GM21526 (cell line): ENCODE data around the gene LEFTY2.
"Not testable (repeated sequence)": the region's sequence is repeated elsewhere in the genome, so short reads cannot be mapped to it uniquely, and the experiment has no call there.

Experiments
- ATAC-seq: cut with Tn5 transposase; IDR thresholded peaks from one replicate; pipeline ENCODE4 v1.9.1; 2021; ENCODE audit warnings: moderate library complexity; ENCODE audit not compliant: unreplicated experiment, low FRiP score

LEFTY2 gene

DNA sequence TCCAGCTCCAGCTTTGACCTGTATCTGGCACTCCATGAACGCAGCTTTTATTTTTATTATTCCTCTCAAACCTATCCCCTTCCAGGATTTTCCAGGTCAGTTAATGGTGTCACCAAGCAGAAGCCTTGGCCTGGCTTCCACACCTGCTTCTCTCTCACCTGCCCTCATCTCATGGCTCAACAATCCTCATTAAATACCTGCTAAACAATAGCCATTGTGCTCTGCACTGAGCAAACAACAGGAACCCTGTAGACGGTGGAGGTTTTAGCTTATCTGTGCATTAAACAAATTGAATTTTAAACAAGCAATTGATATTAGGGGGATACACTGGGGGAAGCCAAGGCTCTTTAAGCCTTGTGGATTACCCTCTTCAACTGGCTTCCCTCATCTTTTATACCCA lies 32.2 kb downstream of the LEFTY2 start:
- ATAC-seq, result no peak

- no peak for ATAC-seq
Measured at GRCh38 chr1:225908013-225908640, 32.9 kb downstream of the LEFTY2 start.

GRCh38 chr1:225907341-225907740 lies 33.7 kb downstream of the LEFTY2 start:
- no peak for ATAC-seq

DNA sequence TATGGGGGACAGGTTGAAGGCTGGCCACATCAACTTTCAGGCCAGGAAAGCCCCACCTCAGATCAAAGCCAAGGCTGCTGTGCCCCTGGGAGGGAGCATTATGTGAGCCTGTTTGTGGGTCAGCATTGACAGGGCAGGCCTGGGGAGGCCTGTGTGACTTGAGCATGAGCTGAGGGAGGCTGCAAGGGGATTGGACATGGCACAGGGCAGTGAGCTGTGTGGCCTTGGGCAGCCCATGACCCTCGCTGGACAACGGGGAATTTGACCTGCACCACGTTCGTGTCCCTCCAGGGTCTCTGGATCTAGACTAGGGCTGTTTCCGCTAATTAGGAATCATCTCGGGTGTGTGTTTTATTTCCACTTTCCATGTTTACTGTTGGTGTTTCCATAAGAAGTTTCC lies 34.6 kb downstream of the LEFTY2 start:
- no peak for ATAC-seq

- ATAC-seq, result no peak
Measured at GRCh38 chr1:225903623-225904022, 37.4 kb downstream of the LEFTY2 start.

DNA sequence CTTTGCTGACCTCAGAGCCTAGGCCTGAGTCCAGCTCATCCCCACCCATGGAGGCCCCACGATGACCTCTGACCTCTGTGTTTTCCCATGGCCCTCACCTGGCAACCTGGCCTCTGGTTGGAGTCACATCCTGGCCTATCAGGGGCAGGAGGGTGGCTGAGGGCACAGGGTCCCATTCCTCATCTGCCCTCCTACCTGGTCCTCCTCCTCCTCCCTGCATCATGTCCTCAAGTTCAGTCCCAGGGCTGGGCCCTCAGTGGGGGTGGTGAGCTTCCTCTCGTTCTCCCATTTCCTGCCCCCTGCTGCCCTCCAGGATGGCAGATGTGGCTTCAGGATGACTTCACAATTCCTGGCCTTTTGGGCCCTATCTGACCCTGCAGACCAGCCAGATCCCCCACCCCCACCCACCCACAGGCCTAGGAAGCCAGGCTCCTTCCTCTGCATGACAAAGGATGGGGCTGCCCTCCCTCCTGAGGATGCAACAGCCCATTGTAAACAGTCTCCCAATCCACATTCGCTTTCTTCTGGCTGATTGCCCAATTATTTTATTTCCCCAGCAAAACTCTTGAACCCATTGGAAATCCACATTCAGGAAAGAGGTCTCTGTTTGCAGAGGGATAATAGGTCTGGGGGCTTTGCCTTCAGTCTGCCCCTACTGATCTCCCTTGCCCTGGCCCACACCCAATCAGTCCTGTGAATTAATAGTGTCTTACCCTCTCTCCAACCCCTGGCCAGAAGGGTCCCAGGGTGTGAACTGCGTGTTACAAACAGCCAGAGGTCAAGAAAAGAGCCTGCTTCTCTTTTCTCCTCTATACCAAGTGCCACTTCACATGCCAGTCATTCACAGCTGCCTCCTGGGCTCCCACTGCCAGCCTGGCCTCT lies 41.7 kb downstream of the LEFTY2 start:
- no peak for ATAC-seq

DNA sequence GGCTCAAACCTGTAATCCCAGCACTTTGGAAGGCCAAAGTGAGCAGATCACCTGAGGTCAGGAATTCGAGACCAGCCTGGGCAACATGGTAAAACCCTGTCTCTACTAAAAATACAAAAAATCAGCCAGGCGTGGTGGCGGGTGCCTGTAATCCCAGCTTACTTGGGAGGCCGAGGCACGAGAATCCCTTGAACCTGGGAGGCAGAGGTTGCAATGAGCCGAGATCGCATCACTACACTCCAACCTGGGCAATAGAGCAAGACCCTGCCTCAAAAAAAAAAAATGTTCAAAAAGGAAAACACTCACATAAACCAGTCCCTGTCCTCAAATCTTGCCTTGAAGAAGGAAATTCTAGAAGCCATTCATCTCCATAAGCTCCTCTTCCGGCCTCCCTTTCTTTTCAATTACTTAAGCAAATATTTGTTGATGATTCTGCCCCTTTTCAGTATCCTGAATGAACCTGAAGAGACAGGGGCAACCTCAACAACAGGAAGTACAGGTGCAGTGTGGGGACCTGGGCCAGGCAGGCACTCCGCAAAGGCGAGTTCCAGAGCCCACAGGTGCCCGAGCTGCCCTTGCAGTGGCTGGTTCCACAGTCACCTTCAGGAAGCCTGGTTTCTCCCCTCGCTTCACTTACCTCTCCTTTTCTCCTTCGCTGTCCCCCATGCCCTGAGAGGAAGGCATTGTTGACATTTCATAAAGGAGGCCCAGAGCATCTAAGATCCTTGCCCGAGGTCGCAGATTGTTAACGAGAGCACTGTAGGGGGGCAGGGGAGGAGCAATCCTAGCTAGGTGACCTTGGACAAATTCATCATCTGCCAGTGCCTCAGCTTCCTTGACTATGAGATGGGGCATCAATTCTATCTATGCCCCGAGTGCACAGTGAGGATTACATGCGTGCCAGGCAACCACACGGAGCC lies 43.2 kb downstream of the LEFTY2 start:
- ATAC-seq, result no peak

- ATAC-seq, result peak; percentile 100
Measured at GRCh38 chr1:225896937-225897549, 44.0 kb downstream of the LEFTY2 start.

DNA sequence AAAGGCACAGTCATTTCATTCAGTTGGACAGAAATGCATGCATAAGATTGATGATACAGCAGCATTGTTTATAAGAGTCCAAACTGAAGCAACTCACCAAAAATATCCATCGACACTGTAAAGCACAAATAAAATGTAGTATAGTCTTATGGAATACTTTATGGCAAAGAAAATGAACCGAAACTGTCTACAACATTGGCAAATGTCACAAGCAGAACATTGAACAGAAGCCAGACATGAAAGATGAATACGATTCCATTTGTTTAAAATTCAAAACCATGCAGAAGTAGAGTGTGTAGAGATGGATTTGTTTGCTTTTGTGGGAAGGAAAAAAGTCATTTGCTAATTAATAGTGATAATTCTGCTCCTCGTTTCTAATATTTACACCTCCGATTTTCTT lies 44.5 kb downstream of the LEFTY2 start:
- ATAC-seq, result no peak

DNA sequence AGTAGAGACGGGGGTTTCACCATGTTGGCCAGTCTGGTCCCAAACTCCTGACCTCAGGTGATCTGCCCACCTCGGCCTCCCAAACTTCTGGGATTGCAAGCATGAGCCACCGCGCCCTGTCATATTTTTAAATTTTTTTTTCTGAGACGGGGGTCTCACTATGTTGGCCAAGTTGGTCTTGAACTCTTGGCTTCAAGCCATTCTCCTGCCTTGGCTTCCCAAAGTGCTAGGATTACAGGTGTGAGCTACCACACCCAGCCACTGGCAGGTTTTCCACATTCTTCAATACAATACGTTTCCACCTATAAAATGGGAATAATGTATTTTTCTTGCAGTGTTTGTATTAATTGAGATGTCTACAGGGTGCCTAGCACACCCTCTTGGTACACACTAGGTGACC lies 48.7 kb downstream of the LEFTY2 start:
- no peak for ATAC-seq

DNA sequence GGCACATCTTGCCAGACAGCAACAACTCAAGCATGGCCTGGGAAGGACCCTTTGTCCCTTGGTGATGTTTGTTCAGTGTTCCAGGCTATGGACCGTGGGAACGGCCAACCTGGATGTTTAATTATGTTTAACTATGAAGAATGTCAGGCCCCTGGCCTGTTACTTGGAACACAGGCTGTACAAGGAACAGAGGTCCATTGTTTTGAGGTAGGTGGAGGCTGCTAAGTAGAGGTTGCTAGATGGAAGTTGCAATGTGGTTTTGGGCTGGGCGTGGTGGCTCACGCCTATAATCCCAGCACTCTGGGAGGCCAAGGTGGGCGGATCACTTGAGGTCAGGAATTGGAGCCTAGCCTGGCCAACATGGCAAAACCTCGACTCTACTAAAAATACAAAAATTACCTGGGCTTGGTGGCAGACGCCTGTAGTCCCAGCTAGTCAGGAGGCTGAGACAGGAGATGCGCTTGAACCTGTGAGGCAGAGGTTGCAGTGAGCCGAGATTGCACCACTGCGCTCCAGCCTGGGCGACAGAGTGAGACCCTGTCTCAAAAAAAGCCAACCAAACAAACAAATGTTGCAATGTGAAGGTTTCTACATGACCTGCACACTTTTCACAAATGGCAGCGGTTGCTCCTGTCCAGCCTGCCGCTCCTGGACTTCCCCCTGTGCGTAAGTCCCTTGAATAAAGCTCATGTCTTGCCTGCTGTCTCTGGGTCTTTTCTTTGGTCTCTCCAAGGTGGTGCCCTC lies 49.6 kb downstream of the LEFTY2 start:
- no peak for ATAC-seq

- no peak for ATAC-seq
Measured at GRCh38 chr1:225890346-225891228, 50.4 kb downstream of the LEFTY2 start.

DNA sequence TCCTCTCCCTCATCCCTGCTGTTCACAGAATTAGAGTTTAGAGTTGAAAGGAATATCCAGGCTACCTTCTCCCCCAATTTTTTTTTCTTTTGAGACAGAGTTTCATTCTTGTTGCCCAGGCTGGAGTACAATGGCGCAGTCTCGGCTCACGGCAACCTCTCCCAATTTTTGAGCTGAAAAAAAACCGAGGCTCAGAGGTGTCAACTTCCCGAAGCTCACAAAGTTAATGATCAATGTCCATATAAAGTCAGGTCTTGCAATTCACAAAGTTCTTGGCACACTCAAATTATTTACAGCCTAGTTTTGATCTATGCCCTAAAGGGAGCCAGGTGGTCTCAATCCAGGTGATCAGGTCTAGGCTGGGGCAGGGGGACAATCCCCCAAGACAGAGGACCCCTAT lies 51.3 kb downstream of the LEFTY2 start:
- ATAC-seq, result no peak

GRCh38 chr1:225888898-225889601 lies 52.0 kb downstream of the LEFTY2 start, which contains the start of gene LEFTY1:
TSS of gene LEFTY1 (minus strand) at chr1:225889146. CDS start at chr1:225889066, 80 bp downstream.
- ATAC-seq, result no peak

DNA sequence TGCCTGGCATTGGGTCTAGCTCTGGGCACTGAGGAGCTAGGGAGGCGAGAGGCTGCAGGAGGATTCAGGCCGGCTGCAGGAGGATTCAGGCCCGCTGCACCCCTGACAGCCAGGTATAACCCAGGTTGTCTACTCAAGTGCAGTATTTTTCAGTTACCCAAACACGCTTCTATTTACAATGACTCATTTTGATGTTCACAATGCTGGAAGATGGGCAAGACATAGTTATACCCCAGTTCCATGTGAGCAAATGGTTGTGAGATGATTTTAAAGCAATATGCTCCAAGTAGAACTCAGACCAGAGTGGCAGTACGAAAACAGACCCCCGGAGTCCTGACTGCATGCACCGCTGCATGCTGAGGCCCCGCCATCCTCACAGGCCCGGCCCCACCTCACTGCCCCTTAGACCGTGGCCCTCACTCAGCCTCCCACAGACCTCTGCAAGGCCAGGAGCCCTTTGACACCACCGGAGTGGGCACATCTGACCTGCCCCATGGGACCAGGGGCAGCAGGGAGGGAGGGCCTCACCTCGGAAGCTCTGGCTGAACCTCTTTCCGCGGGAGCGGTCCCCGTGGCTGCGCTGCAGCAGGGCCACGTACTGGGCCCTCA lies 52.6 kb downstream of the LEFTY2 start:
- no peak for ATAC-seq

DNA sequence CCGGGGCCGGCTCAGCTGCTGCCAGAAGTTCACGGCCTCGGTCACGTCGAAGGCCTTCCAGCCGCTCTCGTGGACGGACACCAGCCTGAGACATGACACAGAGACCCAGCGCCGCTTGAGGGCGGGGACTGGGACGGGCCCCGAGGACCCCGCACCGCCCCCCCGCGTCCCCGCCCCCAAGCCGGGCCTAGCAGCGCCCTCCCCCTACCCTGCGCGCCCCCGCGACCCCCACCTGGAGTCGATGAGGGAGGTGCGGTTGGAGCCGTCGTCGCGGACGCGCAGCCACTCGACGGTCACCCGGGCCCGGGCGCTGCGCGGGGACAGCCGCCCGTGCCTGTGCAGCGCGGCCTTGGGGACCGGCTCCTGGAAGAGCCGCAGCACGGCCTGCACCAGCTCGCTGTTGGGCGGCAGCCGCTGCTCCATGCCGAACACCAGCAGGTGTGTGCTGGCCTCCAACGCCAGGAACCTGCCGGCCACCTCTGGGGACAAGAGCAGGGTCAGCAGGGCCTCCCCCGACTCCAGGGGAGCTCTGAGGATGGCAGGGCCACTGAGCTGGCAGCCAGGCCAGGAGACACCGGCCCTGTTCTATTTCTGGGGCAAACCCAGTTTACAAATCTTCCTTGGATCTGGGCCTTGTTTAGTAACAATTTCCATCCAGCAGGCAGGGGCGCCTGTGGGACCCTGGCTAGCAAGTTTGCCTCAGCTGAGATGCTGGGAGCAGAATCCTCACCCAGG lies 53.3 kb downstream of the LEFTY2 start:
- not testable (repeated sequence) for ATAC-seq

- no peak for ATAC-seq
Measured at GRCh38 chr1:225887030-225887314, 54.0 kb downstream of the LEFTY2 start.
